ENCODE results near the gene MFAP3L. TPM values are rescaled to one million over a fixed set of nuclear protein-coding genes. Genes with fewer than 3 reads are reported as not detected.

MFAP3L gene
- total RNA-seq, 1 experiment from 2014 or later = 7.9 TPM

- H3K36me3 ChIP-seq (ENCODE audit: control insufficient read depth, insufficient read depth, low read length) = no peaks in the 10 kb centered on the region
- in situ Hi-C loops (cut with HindIII; ENCODE audit: low pct_unique_long_range_greater_than_20kb, low sequenced_read_pairs) = no loop called here
- H3K4me3 ChIP-seq (ENCODE audit: low read depth in 2 of 2, low read length in 2 of 2) = no peak overlapping the region
- ChIA-PET CTCF (no interaction called here), POLR2A (no interaction called here)
- no peaks in the 10 kb centered on the region for H3K9me3 ChIP-seq (ENCODE audit: control insufficient read depth, insufficient read depth, low read depth, low read length)
- H3K27ac ChIP-seq (ENCODE audit: low read length) = no peak overlapping the region
- intact Hi-C loops (cut with micrococcal nuclease; ENCODE audit: unreplicated experiment) = no loop called here
- BruUV-seq (replicated peaks) = no TSS peak
- no peak for DNase-seq (ENCODE audit: low read depth, low spot score)
- TF ChIP-seq SIN3A (IDR thresholded peaks at IDR 0.05; ENCODE audit: borderline replicate concordance, insufficient read depth, low read depth, low read length) = no peak
- no peak for TF ChIP-seq POLR2AphosphoS5 (IDR thresholded peaks at IDR 0.05; ENCODE audit: low read depth, low read length)
- TF ChIP-seq REST (IDR thresholded peaks at IDR 0.05; ENCODE audit: insufficient read depth in 1 of 2, low read depth in 2 of 2, low read length in 1 of 2) = no peak
- no peak for TF ChIP-seq TCF7L2 (IDR thresholded peaks at IDR 0.05; ENCODE audit: low read depth, low read length)
- TF ChIP-seq CTCF (IDR thresholded peaks at IDR 0.05) = no peak
- ATAC-seq = no peak
- no peaks in the 10 kb centered on the region for H3K27me3 ChIP-seq (ENCODE audit: control insufficient read depth, insufficient read depth, low read length)
- H3K4me1 ChIP-seq (ENCODE audit: control insufficient read depth, insufficient read depth, low read length) = no peaks in the 10 kb centered on the region
Measured at GRCh38 chr4:169984173-169984572, 42.0 kb downstream of the MFAP3L start.

GRCh38 chr4:169976951-169977350 is 49.2 kb downstream of the MFAP3L start:
- in situ Hi-C loops (cut with HindIII; ENCODE audit: low pct_unique_long_range_greater_than_20kb, low sequenced_read_pairs) = no loop called here
- TF ChIP-seq POLR2AphosphoS5 (IDR thresholded peaks at IDR 0.05; ENCODE audit: low read depth, low read length) (no peak), CTCF (IDR thresholded peaks at IDR 0.05) (no peak), REST (IDR thresholded peaks at IDR 0.05; ENCODE audit: insufficient read depth in 1 of 2, low read depth in 2 of 2, low read length in 1 of 2) (no peak), SIN3A (IDR thresholded peaks at IDR 0.05; ENCODE audit: borderline replicate concordance, insufficient read depth, low read depth, low read length) (no peak), TCF7L2 (IDR thresholded peaks at IDR 0.05; ENCODE audit: low read depth, low read length) (no peak)
- Histone ChIP-seq H3K4me3 (ENCODE audit: low read depth in 2 of 2, low read length in 2 of 2) (no peak overlapping the region), H3K9me3 (ENCODE audit: control insufficient read depth, insufficient read depth, low read depth, low read length) (no peaks in the 10 kb centered on the region), H3K36me3 (ENCODE audit: control insufficient read depth, insufficient read depth, low read length) (no peaks in the 10 kb centered on the region), H3K27ac (ENCODE audit: low read length) (no peak overlapping the region), H3K4me1 (ENCODE audit: control insufficient read depth, insufficient read depth, low read length) (no peaks in the 10 kb centered on the region), H3K27me3 (ENCODE audit: control insufficient read depth, insufficient read depth, low read length) (peaks cover 2% of the 10 kb centered on the region; the same call in 1 of the 2 replicates)
- DNase-seq (ENCODE audit: low read depth, low spot score) (no peak), ATAC-seq (no peak)
- CTCF ChIA-PET = no interaction called here
- intact Hi-C loops (cut with micrococcal nuclease; ENCODE audit: unreplicated experiment) = no loop called here
- BruUV-seq (replicated peaks) = no TSS peak
- POLR2A ChIA-PET = no interaction called here
